Endometrial microvascular endothelial cells (primary cell): ENCODE results near the gene IRAK2. TPM values are rescaled to one million over a fixed set of nuclear protein-coding genes. Genes with fewer than 3 reads are reported as not detected.
"Not testable (repeated sequence)": the region's sequence is repeated elsewhere in the genome, so short reads cannot be mapped to it uniquely, and the experiment has no call there.

ENCODE experiments used
- in situ Hi-C: cut with HindIII; loops from 2 replicates; pipeline ENCODE4 v1.10.0; 2017; ENCODE audit warnings: low sequenced_read_pairs, low pct_unique_long_range_greater_than_20kb; ENCODE audit errors: inconsistent ontology term
- total RNA-seq: library from RNA; depleted of rRNA; stranded (reverse); fragments of >200 nt; gene quantifications from one replicate; pipeline ENCODE4 v1.2.3, GENCODE V29; 2015; ENCODE audit errors: inconsistent ontology term

IRAK2 gene
- total RNA-seq, 1 donor from 2014 or later, result 25.6 TPM

GRCh38 chr3:10272476-10272875 is 107.8 kb downstream of the IRAK2 start:
- in situ Hi-C loops, result not testable (repeated sequence)

DNA sequence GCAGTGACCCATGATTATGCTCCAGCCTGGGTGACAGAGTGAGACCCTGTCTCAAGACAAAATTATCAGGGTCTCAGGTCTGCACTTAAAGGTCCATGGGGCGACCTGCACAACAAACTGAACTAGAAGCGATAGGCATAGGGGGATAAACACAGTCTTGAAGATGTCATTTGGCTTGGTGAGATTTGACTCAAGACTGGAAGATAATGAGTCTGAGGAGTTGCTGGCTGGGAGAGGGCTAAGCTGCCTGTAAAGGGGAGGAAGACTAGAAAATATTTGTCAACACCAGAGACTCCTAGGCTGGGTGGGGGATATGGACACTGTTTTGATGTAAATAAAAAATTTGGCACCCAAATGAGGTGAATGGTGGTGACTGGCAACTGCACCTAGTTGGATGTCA is 108.3 kb downstream of the IRAK2 start:
- in situ Hi-C loops, result no loop called here

- in situ Hi-C loops, result no loop called here
These were observed 109.1 kb downstream of the IRAK2 start for GRCh38 chr3:10273702-10274305.

GRCh38 chr3:10274601-10275000 is 109.9 kb downstream of the IRAK2 start:
- in situ Hi-C loops, result no loop called here

DNA sequence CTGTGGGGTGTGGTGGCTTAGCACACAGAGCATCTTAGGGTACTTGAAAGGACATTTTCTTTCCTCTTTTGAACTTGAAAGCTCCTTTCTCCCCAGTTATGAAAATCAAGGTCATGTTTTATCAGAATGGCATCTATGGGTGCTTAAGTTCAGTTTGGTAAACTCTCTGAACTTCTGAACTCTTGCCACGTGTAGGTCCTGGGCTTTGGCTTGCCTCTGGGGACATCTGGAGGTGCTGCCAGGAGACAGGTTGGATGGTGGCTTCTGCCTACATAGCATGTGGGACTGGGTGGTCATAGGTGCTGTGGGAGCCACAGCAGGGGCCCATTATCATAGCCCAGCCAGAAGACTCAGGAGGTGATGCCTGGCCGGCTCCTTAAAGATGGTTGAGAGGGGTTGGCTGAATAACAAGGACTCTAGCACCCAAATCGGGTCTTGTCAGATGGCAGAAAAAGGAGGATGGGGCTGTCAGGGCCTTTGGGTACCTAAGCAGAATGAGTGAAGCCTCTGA is 112.5 kb downstream of the IRAK2 start:
- in situ Hi-C loops, result no loop called here

DNA sequence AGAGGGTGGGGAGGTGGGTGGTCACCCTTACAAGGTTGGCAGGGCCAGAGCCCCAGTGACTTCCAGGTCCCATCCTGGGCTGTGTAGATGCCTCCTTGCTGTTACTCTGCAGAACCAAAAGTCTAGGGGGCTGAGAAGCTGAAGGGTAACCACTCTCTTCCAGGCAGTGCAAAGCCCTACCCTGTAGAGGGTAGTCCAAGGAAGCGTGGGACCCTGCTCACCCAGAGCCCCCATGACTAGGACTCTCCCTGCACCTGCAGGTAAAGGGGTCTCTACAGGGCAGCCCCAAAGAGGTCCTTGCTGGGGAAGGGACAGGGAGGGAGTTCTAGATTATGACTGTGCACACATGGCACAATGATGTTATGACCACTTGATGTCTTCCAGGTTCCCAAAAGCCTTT is 113.8 kb downstream of the IRAK2 start:
- in situ Hi-C loops, result no loop called here

GRCh38 chr3:10279384-10280176 is 114.9 kb downstream of the IRAK2 start:
- in situ Hi-C loops, result no loop called here

- in situ Hi-C loops, result no loop called here
These were observed 115.4 kb downstream of the IRAK2 start for GRCh38 chr3:10280177-10280529.

DNA sequence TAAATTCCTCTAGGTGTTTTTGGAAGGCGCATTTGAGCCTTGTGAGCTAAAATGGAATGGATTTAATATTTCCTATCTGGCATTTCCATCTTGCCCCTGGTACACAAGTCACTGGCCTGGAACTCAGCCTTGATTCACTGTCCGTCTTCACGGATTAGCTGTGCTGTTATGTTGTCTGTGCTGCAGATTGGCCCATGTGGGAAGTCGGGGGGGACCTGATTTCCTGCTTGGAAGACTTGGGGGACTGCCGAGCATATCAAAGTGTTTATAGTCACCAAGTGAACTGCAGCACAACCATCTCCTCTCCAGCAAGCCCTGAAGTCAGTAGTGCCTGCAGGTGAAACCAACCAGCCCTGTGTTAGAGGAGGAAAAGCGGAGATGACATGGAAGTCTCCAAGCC is 115.9 kb downstream of the IRAK2 start:
- in situ Hi-C loops, result no loop called here

DNA sequence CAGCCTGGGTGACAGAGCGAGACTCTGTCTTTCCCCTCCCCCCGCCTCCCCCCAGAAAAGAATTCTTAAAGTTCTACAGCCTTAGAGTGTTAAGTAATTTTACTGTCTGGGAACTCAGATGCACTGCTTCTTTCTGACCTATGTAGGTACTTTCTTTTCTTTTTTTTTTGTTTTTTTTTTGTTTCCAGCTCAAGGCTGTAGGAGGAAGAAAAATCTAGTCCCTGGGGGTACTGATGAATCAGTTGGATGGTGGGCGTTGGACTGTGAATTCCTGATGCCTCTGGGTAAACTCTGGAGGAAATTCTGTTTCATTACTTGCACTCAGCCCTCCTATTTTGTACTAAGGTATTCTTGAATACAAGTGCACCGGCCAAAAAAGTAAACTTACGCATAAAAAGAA is 117.2 kb downstream of the IRAK2 start:
- in situ Hi-C loops, result no loop called here

- in situ Hi-C loops, result no loop called here
These were observed 118.9 kb downstream of the IRAK2 start for GRCh38 chr3:10283638-10284037.

- in situ Hi-C loops, result no loop called here
These were observed 119.8 kb downstream of the IRAK2 start for GRCh38 chr3:10284496-10284895.

- in situ Hi-C loops, result no loop called here
These were observed 120.8 kb downstream of the IRAK2 start for GRCh38 chr3:10285272-10286132.

- in situ Hi-C loops, result no loop called here
These were observed 121.4 kb downstream of the IRAK2 start for GRCh38 chr3:10286133-10286524.

DNA sequence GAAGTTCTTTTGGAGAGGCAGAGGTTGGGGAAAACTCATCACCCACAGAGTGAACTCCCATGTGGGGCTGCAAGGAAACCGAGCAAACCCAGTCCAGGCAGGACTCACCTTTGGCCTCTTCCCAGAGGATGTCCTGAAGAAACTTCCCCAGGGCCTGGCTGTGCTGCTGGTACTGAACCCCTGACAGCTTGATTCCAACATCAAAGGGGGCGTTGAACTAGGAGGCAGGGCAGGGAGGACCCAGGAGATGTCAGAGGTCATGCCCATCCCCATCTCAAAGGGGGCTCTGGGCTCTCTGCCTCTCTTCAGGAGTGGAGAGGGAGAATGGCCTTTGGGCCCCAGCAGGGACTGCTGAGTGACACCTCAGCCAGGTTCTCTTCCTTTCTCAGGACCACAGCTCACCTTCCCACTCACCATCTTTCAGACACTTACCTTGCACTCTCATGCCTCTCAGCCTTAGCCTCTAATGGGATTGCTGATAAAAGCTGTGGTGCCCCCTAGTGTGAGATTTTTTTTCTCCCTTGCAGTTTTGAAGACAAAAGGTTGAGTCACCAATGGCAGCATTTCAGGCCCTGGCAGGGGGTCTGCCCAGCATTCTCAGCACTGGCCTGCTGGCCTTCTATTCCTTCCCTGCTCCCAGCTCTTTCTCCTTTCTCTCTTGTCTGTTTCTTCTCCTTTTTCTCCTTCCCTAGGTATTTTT is 122.0 kb downstream of the IRAK2 start:
- in situ Hi-C loops, result no loop called here

GRCh38 chr3:10287936-10288574 is 123.3 kb downstream of the IRAK2 start:
- in situ Hi-C loops, result no loop called here

DNA sequence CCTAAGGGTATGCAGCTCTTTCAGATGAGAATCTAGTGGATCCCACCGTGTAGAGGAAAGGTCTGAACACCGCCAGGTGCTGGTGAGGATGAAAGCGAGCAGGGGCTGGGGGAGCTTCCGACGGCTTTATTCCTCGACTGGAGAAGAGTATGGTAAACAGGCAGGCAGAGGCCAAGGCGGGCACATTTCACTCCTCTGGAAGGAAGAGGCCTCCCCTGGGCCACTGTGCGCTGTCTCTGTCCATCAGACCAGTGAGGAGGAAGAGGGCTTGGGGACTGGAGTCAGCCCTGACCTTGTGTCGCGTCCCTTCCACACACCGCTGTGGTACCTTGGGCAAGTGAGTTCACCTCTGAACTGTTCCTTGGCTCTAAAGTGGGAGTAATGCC is 123.8 kb downstream of the IRAK2 start:
- in situ Hi-C loops, result no loop called here

DNA sequence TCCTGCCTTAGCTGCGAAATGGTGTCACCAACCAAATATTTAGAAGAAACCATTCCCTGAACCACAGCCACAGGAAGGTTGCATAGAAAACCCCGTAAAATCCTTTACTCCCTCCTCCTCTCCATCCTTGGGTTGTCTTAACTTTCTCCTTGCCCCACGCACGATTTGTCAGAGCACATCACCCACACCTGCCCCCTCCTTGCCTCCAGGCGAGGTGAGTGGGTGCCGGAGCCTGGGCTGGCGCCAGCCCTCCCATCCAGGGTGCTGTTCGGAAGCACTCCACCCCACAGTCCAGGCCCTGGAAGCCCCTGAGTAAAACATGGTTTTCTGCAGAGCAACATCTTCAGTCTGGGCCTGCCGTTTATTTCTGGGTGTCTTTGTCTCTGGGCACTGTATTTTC is 124.4 kb downstream of the IRAK2 start:
- in situ Hi-C loops, result no loop called here
